Activated CD8-positive, alpha-beta memory T cell treated with anti-CD3 and anti-CD28 coated beads for 4 hours (primary cell): ENCODE results near the gene SYT7.

Experiments
- DNase-seq, 2 donors: peaks; one replicate each; pipeline ENCODE4 v3.0.0-alpha.2; 2020; ENCODE audit warnings: low read depth in 2 of 2

The SYT7 gene

GRCh38 chr11:61535998-61536675 lies 44.7 kb downstream of the SYT7 start:
- DNase-seq, result no peak

- DNase-seq, result no peak
Observed at GRCh38 chr11:61534933-61535839, 45.7 kb downstream of the SYT7 start.

GRCh38 chr11:61534025-61534932 lies 46.6 kb downstream of the SYT7 start:
- no peak for DNase-seq

- no peak for DNase-seq
Observed at GRCh38 chr11:61533401-61533800, 47.5 kb downstream of the SYT7 start.

- DNase-seq, result no peak
Observed at GRCh38 chr11:61533039-61533375, 47.9 kb downstream of the SYT7 start.

GRCh38 chr11:61532134-61533038 lies 48.5 kb downstream of the SYT7 start:
- peak in 1 of 2 donors; percentile 14 for DNase-seq

GRCh38 chr11:61531044-61531443 lies 49.8 kb downstream of the SYT7 start:
- no peak for DNase-seq

- no peak for DNase-seq
Observed at GRCh38 chr11:61529537-61530225, 51.2 kb downstream of the SYT7 start.

- DNase-seq, result no peak
Observed at GRCh38 chr11:61528114-61528513, 52.8 kb downstream of the SYT7 start.

GRCh38 chr11:61526956-61527731 lies 53.7 kb downstream of the SYT7 start:
- no peak for DNase-seq

- no peak for DNase-seq
Observed at GRCh38 chr11:61526229-61526628, 54.6 kb downstream of the SYT7 start.

- DNase-seq, result no peak
Observed at GRCh38 chr11:61524963-61525587, 55.8 kb downstream of the SYT7 start.

- DNase-seq, result no peak
Observed at GRCh38 chr11:61524446-61524845, 56.4 kb downstream of the SYT7 start.

- DNase-seq, result no peak
Observed at GRCh38 chr11:61522881-61523280, 58.0 kb downstream of the SYT7 start.

- DNase-seq, result no peak
Observed at GRCh38 chr11:61518032-61518795, 62.7 kb downstream of the SYT7 start.

- peak; percentile 20 to 25 for DNase-seq
Observed at GRCh38 chr11:61516675-61517572, 64.0 kb downstream of the SYT7 start.

GRCh38 chr11:61516191-61516590 lies 64.7 kb downstream of the SYT7 start:
- DNase-seq, result no peak
